ENCODE results near the gene CYYR1.

DNA sequence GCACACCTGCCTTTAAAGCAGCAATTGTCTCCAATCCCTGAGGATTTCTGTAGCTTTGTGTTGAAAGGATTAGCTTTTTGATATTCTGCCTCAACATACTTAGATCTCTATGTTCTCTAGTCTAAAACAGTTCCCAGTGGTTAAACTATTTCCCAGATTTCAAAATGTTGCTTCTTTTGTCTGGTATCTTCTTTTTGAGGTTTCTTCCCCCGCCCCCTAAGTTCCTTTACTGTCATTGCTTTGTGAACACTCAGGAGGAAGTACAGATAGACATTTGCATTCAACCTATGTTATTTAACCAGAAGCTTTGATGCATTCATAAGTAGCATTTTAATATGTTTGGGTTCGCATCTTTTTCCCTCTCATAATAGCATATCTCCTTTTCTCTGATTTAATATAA, 33.5 kb downstream of the CYYR1 start:
- no peak for TF ChIP-seq POLR2A (IDR thresholded peaks at IDR 0.05; ENCODE audit: low read depth, low read length)
- TF ChIP-seq POLR2AphosphoS5 (IDR thresholded peaks at IDR 0.05; ENCODE audit: low read depth, low read length) = no peak
- no peak for TF ChIP-seq TAF1 (IDR thresholded peaks at IDR 0.05; ENCODE audit: borderline replicate concordance, low read depth, low read length)

Data from GM12892 (cell line).